Vagina (tissue), 2 donors: ENCODE results near the gene NTRK1. TPM values are rescaled to one million over a fixed set of nuclear protein-coding genes. Genes with fewer than 3 reads are reported as not detected.

Experiments used
- DNase-seq, 2 donors: peaks; one replicate each; pipeline ENCODE4 v3.0.0-alpha.2; 2017; ENCODE audit errors: extremely low spot score in 2 of 2
- H3K27ac ChIP-seq: fragments of 200-600 bp; sonication (generic); one replicate; pipeline ENCODE4 v1.5.1; 2019
- H3K27me3 ChIP-seq: fragments of 200-600 bp; sonication (generic); one replicate; pipeline ENCODE4 v1.5.1; 2019
- H3K36me3 ChIP-seq, 2 donors: fragments of 200-600 bp; sonication (generic); one replicate each; pipeline ENCODE4 v1.5.1; 2017 to 2019
- H3K4me1 ChIP-seq: fragments of 200-600 bp; sonication (generic); one replicate; pipeline ENCODE4 v1.5.1; 2019
- H3K4me3 ChIP-seq, 2 donors: fragments of 200-600 bp; sonication (generic); 1 replicate in 1 of 2; 2 replicates in 1 of 2; pipeline ENCODE4 v1.5.1; 2016 to 2019
- H3K9me3 ChIP-seq: fragments of 200-600 bp; sonication (generic); one replicate; pipeline ENCODE4 v1.5.1; 2019
- POLR2A ChIP-seq, 2 donors: fragments of 450-650 bp; IDR thresholded peaks; one replicate each; pipeline ENCODE4 v1.6.1; 2017; ENCODE audit warnings: antibody characterized with exemption in 2 of 2, mild to moderate bottlenecking in 2 of 2, moderate library complexity in 2 of 2
- POLR2AphosphoS5 ChIP-seq, 2 donors: sonication (generic); formaldehyde crosslinking; IDR thresholded peaks; one replicate each; pipeline ENCODE4 v1.9.0; 2017; ENCODE audit warnings: antibody characterized with exemption in 2 of 2, mild to moderate bottlenecking in 2 of 2, low read depth in 1 of 2; ENCODE audit not compliant: insufficient read depth in 1 of 2
- intact Hi-C: fragments of 100-400 bp; cut with DNase I; formaldehyde crosslinking; loops from one replicate; pipeline ENCODE4 v1.15.1; 2023
- total RNA-seq: library from RNA; depleted of rRNA; stranded (reverse); fragments of >200 nt; gene quantifications from one replicate; pipeline ENCODE4 v1.2.3, GENCODE V29; 2016
- TF ChIP-seq, protein P1 (sequence below), 3 experiments: fragments of 450-650 bp in 2 of 3; fragments of 200-600 bp in 1 of 3; sonication (generic) in 1 of 3; IDR thresholded peaks; one replicate each; pipeline ENCODE4 v1.5.1; 2017 to 2019; ENCODE audit warnings: antibody characterized with exemption in 3 of 3, mild to moderate bottlenecking in 2 of 3, moderate library complexity in 2 of 3

The NTRK1 gene
- total RNA-seq, 1 donor from 2014 or later: 2.9 TPM

DNA sequence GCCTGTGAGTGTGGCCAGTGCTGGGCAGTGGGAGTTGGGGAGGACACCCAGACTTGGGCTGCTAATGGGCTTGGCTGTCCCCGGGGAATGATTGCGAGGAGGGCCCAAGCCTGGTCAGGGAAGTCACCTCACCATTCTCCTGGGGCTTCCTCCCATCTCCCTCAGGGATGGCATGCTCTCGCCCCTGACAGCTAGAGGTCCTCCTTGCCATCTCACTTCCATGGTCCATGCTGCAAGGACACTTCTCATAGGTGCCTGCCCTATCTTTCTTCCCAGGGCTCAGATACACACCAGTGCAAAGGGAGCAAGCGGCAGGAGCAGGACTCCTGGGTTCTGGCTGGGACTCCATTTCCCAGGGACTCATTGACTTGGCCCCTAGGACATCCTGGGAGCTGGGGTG is 4.1 kb downstream of the NTRK1 start:
- no peaks in the 10 kb centered on the region for H3K36me3 ChIP-seq
- no peak for TF ChIP-seq POLR2A (IDR thresholded peaks at IDR 0.05)
- TF ChIP-seq, protein P1, sequence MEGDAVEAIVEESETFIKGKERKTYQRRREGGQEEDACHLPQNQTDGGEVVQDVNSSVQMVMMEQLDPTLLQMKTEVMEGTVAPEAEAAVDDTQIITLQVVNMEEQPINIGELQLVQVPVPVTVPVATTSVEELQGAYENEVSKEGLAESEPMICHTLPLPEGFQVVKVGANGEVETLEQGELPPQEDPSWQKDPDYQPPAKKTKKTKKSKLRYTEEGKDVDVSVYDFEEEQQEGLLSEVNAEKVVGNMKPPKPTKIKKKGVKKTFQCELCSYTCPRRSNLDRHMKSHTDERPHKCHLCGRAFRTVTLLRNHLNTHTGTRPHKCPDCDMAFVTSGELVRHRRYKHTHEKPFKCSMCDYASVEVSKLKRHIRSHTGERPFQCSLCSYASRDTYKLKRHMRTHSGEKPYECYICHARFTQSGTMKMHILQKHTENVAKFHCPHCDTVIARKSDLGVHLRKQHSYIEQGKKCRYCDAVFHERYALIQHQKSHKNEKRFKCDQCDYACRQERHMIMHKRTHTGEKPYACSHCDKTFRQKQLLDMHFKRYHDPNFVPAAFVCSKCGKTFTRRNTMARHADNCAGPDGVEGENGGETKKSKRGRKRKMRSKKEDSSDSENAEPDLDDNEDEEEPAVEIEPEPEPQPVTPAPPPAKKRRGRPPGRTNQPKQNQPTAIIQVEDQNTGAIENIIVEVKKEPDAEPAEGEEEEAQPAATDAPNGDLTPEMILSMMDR (IDR thresholded peaks at IDR 0.05): no peak
- TF ChIP-seq POLR2AphosphoS5 (IDR thresholded peaks at IDR 0.05; ENCODE audit: insufficient read depth in 1 of 2, low read depth in 1 of 2): no peak
- H3K27ac ChIP-seq: no peak overlapping the region
- no peaks in the 10 kb centered on the region for H3K27me3 ChIP-seq
- no peaks in the 10 kb centered on the region for H3K9me3 ChIP-seq
- intact Hi-C loops: no loop called here
- DNase-seq: no peak
- H3K4me1 ChIP-seq: peaks cover 16% of the 10 kb centered on the region
- no peak overlapping the region for H3K4me3 ChIP-seq

DNA sequence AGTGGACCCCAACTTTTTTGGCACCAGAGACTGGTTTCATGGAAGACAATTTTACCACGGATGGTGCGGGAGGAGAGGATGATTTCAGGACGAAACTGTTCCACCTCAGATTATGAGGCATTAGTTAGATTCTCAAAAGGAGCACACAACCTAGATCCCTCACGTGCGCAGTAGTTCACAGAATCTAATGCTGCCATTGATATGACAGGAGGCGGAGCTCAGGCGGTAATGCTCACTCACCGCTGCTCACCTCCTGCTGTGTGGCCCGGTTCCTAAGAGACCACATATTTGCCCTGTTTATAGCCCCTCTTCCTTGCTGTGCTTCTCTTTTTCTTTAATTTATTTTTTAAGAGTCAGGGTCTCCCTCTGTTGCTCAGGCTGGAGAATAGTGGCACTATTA is 4.6 kb downstream of the NTRK1 start:
- TF ChIP-seq, protein P1 (IDR thresholded peaks at IDR 0.05): no peak
- TF ChIP-seq POLR2AphosphoS5 (IDR thresholded peaks at IDR 0.05; ENCODE audit: insufficient read depth in 1 of 2, low read depth in 1 of 2) (no peak), POLR2A (IDR thresholded peaks at IDR 0.05) (no peak)

DNA sequence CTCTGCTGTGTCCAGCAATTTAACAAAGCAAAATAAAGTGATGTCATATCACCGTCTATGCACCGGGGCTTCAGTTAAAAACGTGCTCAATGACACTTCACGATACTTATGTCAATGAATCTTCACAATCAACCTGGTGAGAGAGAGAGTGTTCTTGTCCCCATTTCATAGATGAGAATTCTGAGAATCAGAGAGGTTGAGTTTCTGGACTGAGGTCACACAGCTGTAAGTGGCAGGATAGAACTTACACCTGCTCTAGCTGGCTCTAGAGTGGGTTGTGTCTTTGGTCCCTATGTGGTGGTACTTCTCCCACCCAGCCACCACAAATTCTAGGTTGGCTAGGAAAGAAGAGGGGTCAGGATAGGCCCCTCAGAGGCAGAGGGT is 5.2 kb downstream of the NTRK1 start:
- Histone ChIP-seq H3K4me1 (peaks cover 6% of the 10 kb centered on the region), H3K36me3 (no peaks in the 10 kb centered on the region), H3K27me3 (no peaks in the 10 kb centered on the region), H3K9me3 (no peaks in the 10 kb centered on the region), H3K4me3 (no peak overlapping the region), H3K27ac (no peak overlapping the region)
- TF ChIP-seq POLR2AphosphoS5 (IDR thresholded peaks at IDR 0.05; ENCODE audit: insufficient read depth in 1 of 2, low read depth in 1 of 2): no peak
- intact Hi-C loops: no loop called here
- DNase-seq: no peak

More for the DNA sequence above, 4.6 kb downstream of the NTRK1 start:
- H3K36me3 ChIP-seq: no peaks in the 10 kb centered on the region
- no peak for DNase-seq
- no peaks in the 10 kb centered on the region for H3K9me3 ChIP-seq
- no peak overlapping the region for H3K4me3 ChIP-seq
- H3K4me1 ChIP-seq: peaks cover 12% of the 10 kb centered on the region
- intact Hi-C loops: no loop called here
- no peaks in the 10 kb centered on the region for H3K27me3 ChIP-seq
- H3K27ac ChIP-seq: no peak overlapping the region

DNA sequence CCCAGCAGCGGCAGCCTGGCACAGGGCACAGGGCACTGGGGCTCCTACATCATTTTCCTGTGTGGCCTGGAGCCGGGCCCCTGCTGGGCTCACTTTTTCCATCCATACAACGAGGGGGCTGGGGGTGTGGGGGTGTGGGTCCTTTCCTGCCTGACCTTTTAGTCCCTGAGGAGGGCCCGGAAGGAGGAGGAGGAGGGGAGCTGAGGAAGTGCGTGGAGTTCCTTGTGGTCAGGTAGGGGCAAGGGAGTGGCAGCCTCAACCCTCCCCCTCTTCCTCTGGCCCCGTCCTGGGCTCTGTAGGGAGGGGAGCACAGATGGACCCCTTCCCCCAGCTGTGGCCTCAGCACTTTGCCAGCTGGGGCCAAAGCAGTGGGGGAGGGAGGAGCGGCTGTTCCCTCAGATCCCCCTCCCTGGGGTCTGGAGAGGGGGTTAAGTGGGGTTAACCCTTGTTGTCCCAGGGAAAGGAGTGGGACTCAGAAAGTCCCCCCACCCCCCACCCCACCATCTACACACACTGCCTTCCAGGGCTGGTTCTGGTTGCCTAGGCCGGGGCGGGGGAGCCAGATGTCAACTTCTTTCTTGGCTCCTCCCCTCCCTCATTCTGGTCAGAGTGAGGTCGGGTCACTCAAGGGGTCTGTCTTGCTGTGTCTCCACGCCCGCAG is 5.7 kb downstream of the NTRK1 start:
- H3K36me3 ChIP-seq: no peaks in the 10 kb centered on the region
- no peaks in the 10 kb centered on the region for H3K27me3 ChIP-seq
- no peak for DNase-seq
- intact Hi-C loops: no loop called here
- peaks cover under 1% of the 10 kb centered on the region for H3K4me1 ChIP-seq
- TF ChIP-seq POLR2AphosphoS5 (IDR thresholded peaks at IDR 0.05; ENCODE audit: insufficient read depth in 1 of 2, low read depth in 1 of 2): no peak
- TF ChIP-seq, protein P1 (IDR thresholded peaks at IDR 0.05): no peak
- TF ChIP-seq POLR2A (IDR thresholded peaks at IDR 0.05): no peak
- no peak overlapping the region for H3K27ac ChIP-seq
- H3K9me3 ChIP-seq: no peaks in the 10 kb centered on the region
- no peak overlapping the region for H3K4me3 ChIP-seq

DNA sequence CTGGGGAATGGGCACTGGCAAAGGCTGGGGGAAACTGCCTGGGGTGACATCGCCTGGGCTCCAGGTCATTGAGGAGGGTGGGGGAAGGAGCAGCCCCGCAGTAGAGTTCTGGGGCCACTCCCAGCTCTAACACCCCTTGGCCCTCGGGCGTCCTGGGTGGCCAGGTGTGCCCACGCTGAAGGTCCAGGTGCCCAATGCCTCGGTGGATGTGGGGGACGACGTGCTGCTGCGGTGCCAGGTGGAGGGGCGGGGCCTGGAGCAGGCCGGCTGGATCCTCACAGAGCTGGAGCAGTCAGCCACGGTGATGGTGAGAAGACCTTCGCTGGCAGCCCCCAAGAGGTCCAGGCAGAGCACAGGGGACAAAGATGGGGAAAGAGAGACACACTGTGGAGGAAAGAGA is 7.7 kb downstream of the NTRK1 start:
- intact Hi-C loops: no loop called here
- no peaks in the 10 kb centered on the region for H3K36me3 ChIP-seq
- H3K4me3 ChIP-seq: no peak overlapping the region
- no peaks in the 10 kb centered on the region for H3K27me3 ChIP-seq
- no peak for DNase-seq
- no peak for TF ChIP-seq POLR2A (IDR thresholded peaks at IDR 0.05)
- no peak for TF ChIP-seq POLR2AphosphoS5 (IDR thresholded peaks at IDR 0.05; ENCODE audit: insufficient read depth in 1 of 2, low read depth in 1 of 2)
- TF ChIP-seq, protein P1 (IDR thresholded peaks at IDR 0.05): no peak
- H3K27ac ChIP-seq: no peak overlapping the region
- no peaks in the 10 kb centered on the region for H3K9me3 ChIP-seq
- no peaks in the 10 kb centered on the region for H3K4me1 ChIP-seq
